Effector memory CD8-positive, alpha-beta T cell (primary cell): ENCODE data around the gene FUOM.
A peak's percentile ranks its signal among the peaks of the same experiment; 100 is the strongest.

Experiments
- ATAC-seq: fragments of 150-1000 bp; cut with Tn5 transposase; replicated peaks from 2 replicates; pipeline ENCODE4 v1.10.0; 2021; ENCODE audit warnings: mild to moderate bottlenecking, moderate library complexity
- DNase-seq, 3 experiments: peaks; one replicate each; pipeline ENCODE4 v3.0.0; 2021
- H3K27ac Mint-ChIP-seq, 2 donors: one replicate each; pipeline ENCODE4 v1.8.0; 2022; ENCODE audit warnings: mild to moderate bottlenecking in 2 of 2, mixed read lengths in 2 of 2, moderate library complexity in 2 of 2
- H3K27me3 Mint-ChIP-seq, 2 donors: one replicate each; pipeline ENCODE4 v1.8.0; 2022; ENCODE audit warnings: mixed read lengths in 2 of 2
- H3K36me3 Mint-ChIP-seq: one replicate; pipeline ENCODE4 v1.8.0; 2022; ENCODE audit warnings: mild to moderate bottlenecking, moderate library complexity, mixed read lengths; ENCODE audit not compliant: insufficient read depth
- H3K4me1 Mint-ChIP-seq, 2 donors: one replicate each; pipeline ENCODE4 v1.8.0; 2022; ENCODE audit warnings: low read depth in 2 of 2, mixed read lengths in 2 of 2
- H3K4me3 Mint-ChIP-seq, 2 donors: one replicate each; pipeline ENCODE4 v1.8.0; 2022; ENCODE audit warnings: mild to moderate bottlenecking in 2 of 2, mixed read lengths in 2 of 2, moderate library complexity in 2 of 2
- H3K9me3 Mint-ChIP-seq, 2 donors: one replicate each; pipeline ENCODE4 v1.8.0; 2022; ENCODE audit warnings: mixed read lengths in 2 of 2

Gene FUOM

DNA sequence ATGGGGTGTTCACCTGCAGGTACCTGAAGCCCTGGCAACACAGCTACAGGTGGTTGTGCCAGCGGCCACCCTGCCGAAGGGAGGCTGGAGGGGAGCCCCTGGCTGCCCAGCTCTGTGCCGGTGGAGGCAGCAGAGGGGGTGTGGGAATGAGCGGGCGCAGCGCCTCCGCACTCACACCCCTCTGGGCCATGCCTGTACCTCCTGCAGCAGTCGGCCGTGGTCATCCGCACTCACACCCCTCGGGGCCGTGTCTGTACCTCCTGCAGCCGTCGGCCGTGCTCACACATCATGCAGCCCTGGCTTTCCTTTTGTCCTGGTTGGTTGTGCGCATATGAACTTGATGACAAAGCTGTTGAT is 47.4 kb downstream of the FUOM start:
- H3K4me3 Mint-ChIP-seq = no peak overlapping the region
- H3K4me1 Mint-ChIP-seq = peaks cover 20 to 23% of the 10 kb centered on the region in 2 donors
- no peaks in the 10 kb centered on the region for H3K9me3 Mint-ChIP-seq
- no peak for DNase-seq
- H3K27ac Mint-ChIP-seq = no peak overlapping the region
- no peak for ATAC-seq
- H3K27me3 Mint-ChIP-seq = no peaks in the 10 kb centered on the region
- peaks cover 48% of the 10 kb centered on the region for H3K36me3 Mint-ChIP-seq

DNA sequence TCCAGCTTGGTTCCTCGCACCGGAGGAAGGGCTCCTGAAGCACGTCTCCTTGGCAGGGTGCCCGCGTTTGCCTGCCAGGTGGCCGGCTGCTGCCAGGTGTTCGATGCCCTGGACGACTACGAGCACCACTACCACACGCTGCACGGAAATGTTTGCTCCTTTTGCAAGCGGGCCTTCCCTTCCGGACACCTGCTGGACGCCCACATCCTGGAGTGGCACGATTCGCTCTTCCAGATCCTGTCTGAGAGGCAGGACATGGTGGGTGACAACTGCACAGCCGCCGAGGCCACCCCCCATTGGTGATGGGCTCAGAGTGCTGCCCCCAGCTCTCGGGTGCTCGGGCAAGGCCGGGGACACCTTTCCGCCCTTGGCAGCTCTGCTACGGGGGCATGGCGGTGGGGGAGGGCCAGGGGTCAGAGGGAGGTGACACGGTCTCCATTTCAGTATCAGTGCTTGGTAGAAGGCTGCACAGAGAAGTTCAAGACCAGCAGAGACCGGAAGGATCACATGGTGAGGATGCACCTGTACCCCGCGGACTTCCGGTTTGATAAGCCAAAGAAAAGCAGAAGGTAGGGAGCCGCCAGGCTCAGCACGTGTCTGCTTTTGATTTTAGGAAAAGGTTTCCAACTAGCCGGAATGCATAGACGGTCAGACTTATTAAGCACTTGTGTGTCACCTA is 48.0 kb downstream of the FUOM start:
- Mint-ChIP-seq H3K27ac (peak overlapping the region; percentile 78 to 99), H3K27me3 (no peaks in the 10 kb centered on the region), H3K4me1 (peaks cover 23 to 28% of the 10 kb centered on the region in 2 donors), H3K36me3 (peaks cover 51% of the 10 kb centered on the region), H3K9me3 (no peaks in the 10 kb centered on the region), H3K4me3 (peak overlapping the region; percentile 69 to 98)
- DNase-seq (no peak), ATAC-seq (no peak)

DNA sequence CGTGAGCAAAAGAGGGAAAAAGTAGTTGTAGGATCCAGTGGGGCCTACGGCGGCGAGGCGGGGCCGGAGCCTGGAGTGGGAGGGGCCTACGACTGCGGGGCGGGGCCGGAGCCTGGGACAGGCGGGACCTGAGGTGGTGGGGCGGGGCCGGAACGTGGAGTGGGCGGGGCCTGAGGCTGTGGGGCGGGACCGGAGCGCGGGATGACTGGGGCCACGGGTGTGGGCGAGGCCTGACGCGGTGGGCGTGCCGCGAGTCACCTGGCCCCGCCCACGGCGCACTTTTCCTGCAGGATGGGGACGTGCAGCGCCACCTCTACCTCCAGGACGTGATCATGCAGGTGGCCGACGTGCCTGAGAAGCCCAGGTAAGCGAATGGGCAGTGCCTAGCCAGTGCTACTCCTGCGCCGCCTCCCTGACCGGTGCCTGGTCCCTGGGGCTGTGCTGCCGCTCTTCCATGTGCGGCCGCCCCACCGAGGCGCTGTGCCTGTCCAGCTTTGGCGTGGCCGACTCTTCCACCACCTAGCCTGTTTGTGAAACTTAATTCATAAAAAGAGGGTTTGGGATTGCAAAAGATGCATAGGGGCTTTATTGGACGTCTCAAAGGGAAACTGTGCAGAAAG is 48.6 kb downstream of the FUOM start:
- peak; percentile 90 to 95 (median 93) for DNase-seq
- no peaks in the 10 kb centered on the region for H3K9me3 Mint-ChIP-seq
- peak overlapping the region; percentile 69 to 98 for H3K4me3 Mint-ChIP-seq
- peak; percentile 70 for ATAC-seq
- H3K27me3 Mint-ChIP-seq = no peaks in the 10 kb centered on the region
- peaks cover 51% of the 10 kb centered on the region for H3K36me3 Mint-ChIP-seq
- H3K27ac Mint-ChIP-seq = peak overlapping the region; percentile 78 to 99
- peaks cover 23 to 25% of the 10 kb centered on the region in 2 donors for H3K4me1 Mint-ChIP-seq

DNA sequence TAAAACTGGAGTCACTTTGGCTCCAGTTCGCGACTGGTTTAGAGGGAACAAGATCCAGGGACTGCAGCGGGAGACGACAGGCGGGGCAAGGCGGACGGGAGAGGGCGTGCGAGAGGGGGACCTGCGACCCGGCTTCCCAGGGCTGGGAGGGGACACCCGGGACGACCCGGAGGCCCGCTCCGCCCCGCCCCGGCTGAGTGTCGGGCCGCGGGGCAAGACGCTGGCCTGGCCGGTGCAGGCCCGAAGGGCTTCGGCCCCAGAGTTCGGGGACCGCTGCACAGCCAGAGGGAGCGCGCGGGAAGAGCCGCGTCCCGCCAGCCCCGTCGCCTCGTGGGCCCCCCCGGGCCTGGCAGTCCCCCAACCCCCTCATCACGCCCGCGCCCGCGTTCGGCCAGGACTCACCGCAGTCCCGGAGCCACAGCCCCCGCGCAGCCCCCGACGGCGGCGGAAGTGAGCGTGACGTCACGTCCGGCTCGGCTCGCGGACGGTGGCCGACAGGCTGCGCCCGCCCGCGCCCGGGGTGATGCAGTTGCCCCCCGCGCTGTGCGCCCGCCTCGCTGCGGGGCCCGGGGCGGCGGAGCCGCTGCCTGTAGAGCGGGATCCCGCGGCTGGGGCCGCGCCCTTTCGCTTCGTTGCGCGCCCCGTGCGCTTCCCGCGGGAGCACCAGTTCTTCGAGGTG is 49.3 kb downstream of the FUOM start, which contains the start of the genes TUBGCP2 and ZNF511:
Gene TUBGCP2 (minus strand): TSS at position 452 of the 679 bp plus-strand sequence. CDS start 5,931 bp downstream, outside the sequence.
Gene ZNF511 (plus strand): TSS at position 494 of the 679 bp plus-strand sequence. CDS start 30 bp downstream, at position 524.
- peak; percentile 72 for ATAC-seq

DNA sequence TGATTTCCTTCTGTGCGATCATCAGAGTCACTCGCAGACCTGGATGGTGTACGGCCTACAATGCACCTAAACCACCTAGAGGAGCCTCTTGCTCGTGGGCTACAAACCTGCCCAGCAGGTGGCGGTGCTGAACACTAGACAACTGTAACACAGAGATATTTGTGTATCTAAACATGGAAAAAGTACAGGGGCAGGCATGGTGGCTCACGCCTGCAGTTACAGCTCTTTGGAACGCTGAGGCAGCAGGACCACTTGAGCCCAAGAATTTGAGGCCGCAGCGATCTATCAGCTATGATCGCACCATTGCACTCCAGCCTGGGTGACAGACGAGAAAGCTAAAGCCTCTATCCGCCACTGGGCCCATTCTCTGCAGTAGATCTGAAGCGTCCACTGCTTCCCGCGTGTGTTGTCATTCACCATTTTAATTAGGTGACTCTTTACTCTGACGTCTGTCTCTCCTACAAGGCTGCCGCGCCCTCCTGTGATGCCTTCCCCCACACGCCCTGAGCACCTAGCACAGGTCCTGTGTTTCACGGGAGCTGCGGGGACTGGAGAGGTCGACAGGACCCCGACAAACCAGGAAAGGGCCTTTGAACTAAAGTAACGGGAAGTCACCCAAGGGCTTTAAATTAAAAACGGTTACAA is 49.9 kb downstream of the FUOM start:
- peak; percentile 61 for ATAC-seq
- Mint-ChIP-seq H3K36me3 (peaks cover 51% of the 10 kb centered on the region), H3K4me1 (peaks cover 26 to 31% of the 10 kb centered on the region in 2 donors), H3K27me3 (no peaks in the 10 kb centered on the region), H3K4me3 (peak overlapping the region; percentile 95 to 98), H3K9me3 (no peaks in the 10 kb centered on the region), H3K27ac (peak overlapping the region; percentile 99)
- peak; percentile 83 to 86 (median 86) for DNase-seq

More for the DNA sequence above, 49.3 kb downstream of the FUOM start, which contains the start of the genes TUBGCP2 and ZNF511:
- DNase-seq = peak; percentile 90 to 94 (median 93)
- H3K4me1 Mint-ChIP-seq = peaks cover 24 to 30% of the 10 kb centered on the region in 2 donors
- no peaks in the 10 kb centered on the region for H3K9me3 Mint-ChIP-seq
- peaks cover 51% of the 10 kb centered on the region for H3K36me3 Mint-ChIP-seq
- peak within 1 kb of the TSS; percentile 99 for H3K27ac Mint-ChIP-seq
- H3K27me3 Mint-ChIP-seq = no peaks in the 10 kb centered on the region
- peak within 1 kb of the TSS; percentile 95 to 98 for H3K4me3 Mint-ChIP-seq

DNA sequence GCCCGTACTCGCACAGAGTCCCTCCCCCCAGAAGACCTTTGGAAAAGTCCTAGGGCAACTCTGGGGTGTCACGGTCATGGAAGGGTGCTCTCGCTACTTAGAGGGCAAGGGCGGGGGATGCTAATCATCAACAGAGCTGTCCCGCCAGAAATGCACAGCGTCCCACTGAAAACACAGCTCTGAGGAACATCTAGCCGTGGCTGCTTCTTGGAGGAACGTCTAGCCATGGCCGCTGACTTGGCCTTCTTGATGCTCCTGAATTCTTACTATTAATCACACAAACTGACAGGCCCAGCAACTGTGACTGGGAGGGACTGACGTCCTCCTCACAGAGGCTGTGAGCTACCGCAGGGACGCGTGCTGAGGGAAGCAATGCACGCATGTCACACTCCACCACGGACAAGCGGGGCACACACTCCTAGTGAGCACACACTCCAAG is 50.9 kb downstream of the FUOM start:
- DNase-seq (no peak), ATAC-seq (no peak)
- Mint-ChIP-seq H3K4me1 (peaks cover 31% of the 10 kb centered on the region in 2 donors), H3K4me3 (peak overlapping the region; percentile 95 to 98), H3K27ac (peak overlapping the region; percentile 99), H3K36me3 (peaks cover 54% of the 10 kb centered on the region), H3K9me3 (no peaks in the 10 kb centered on the region), H3K27me3 (no peaks in the 10 kb centered on the region)

- no peaks in the 10 kb centered on the region for H3K9me3 Mint-ChIP-seq
- H3K36me3 Mint-ChIP-seq = peaks cover 55% of the 10 kb centered on the region
- ATAC-seq (no peak), DNase-seq (no peak)
- H3K4me3 Mint-ChIP-seq = no peak overlapping the region
- H3K4me1 Mint-ChIP-seq = peaks cover 31% of the 10 kb centered on the region in 2 donors
- H3K27ac Mint-ChIP-seq = peak overlapping the region in 1 of 2 donors; percentile 99
- no peaks in the 10 kb centered on the region for H3K27me3 Mint-ChIP-seq
Observed at GRCh38 chr10:133306097-133306476, 51.7 kb downstream of the FUOM start.
